HG03175 (cell line): ENCODE results near the gene MOV10L1.
"Not testable (repeated sequence)": the region's sequence is repeated elsewhere in the genome, so short reads cannot be mapped to it uniquely, and the experiment has no call there.

Source experiments
- ATAC-seq: cut with Tn5 transposase; IDR thresholded peaks from one replicate; pipeline ENCODE4 v1.9.1; 2021; ENCODE audit warnings: mild to moderate bottlenecking, moderate library complexity; ENCODE audit not compliant: unreplicated experiment

Gene MOV10L1

GRCh38 chr22:50076646-50077535 lies 12.9 kb upstream of the MOV10L1 start:
- ATAC-seq: no peak

GRCh38 chr22:50078246-50078645 lies 11.6 kb upstream of the MOV10L1 start:
- ATAC-seq: no peak

- no peak for ATAC-seq
Measured at GRCh38 chr22:50078761-50079160, 11.0 kb upstream of the MOV10L1 start.

- ATAC-seq: no peak
Measured at GRCh38 chr22:50080077-50080465, 9.7 kb upstream of the MOV10L1 start.

- ATAC-seq: no peak
Measured at GRCh38 chr22:50081426-50082196, 8.2 kb upstream of the MOV10L1 start.

- ATAC-seq: no peak
Measured at GRCh38 chr22:50082197-50082715, 7.5 kb upstream of the MOV10L1 start.

- no peak for ATAC-seq
Measured at GRCh38 chr22:50082961-50083461, 6.8 kb upstream of the MOV10L1 start.

- no peak for ATAC-seq
Measured at GRCh38 chr22:50083462-50084079, 6.2 kb upstream of the MOV10L1 start.

- ATAC-seq: no peak
Measured at GRCh38 chr22:50084080-50084477, 5.7 kb upstream of the MOV10L1 start.

- no peak for ATAC-seq
Measured at GRCh38 chr22:50084614-50085021, 5.2 kb upstream of the MOV10L1 start.

- ATAC-seq: no peak
Measured at GRCh38 chr22:50085211-50085972, 4.4 kb upstream of the MOV10L1 start, which contains the start of gene MLC1. Gene MLC1, minus strand, starts transcription at chr22:50085426. Its CDS starts 524 bp downstream, at chr22:50084902.

GRCh38 chr22:50086526-50086925 lies 3.3 kb upstream of the MOV10L1 start:
- no peak for ATAC-seq

- ATAC-seq: not testable (repeated sequence)
Measured at GRCh38 chr22:50086975-50087374, 2.8 kb upstream of the MOV10L1 start.

GRCh38 chr22:50087646-50088045 lies 2.2 kb upstream of the MOV10L1 start:
- ATAC-seq: no peak

GRCh38 chr22:50088096-50088495 lies 1.7 kb upstream of the MOV10L1 start:
- no peak for ATAC-seq

GRCh38 chr22:50089231-50089630 lies 575 bp upstream of the MOV10L1 start:
- no peak for ATAC-seq

- no peak for ATAC-seq
Measured at GRCh38 chr22:50090412-50090714, 557 bp downstream of the MOV10L1 start.

GRCh38 chr22:50091092-50091768 lies 1.4 kb downstream of the MOV10L1 start:
- no peak for ATAC-seq

- no peak for ATAC-seq
Measured at GRCh38 chr22:50092342-50092741, 2.5 kb downstream of the MOV10L1 start.

- no peak for ATAC-seq
Measured at GRCh38 chr22:50098052-50098451, 8.2 kb downstream of the MOV10L1 start.
